Upper lobe of right lung (tissue), 1 donor: ENCODE data around the gene EEF2K. TPM values are rescaled to one million over a fixed set of nuclear protein-coding genes. Genes with fewer than 3 reads are reported as not detected.

Experiments
- ATAC-seq: fragments of 200-7000 bp; cut with Tn5 transposase; one replicate; pipeline ENCODE4 v1.9.1; 2020; ENCODE audit warnings: mild to moderate bottlenecking, moderate library complexity
- DNase-seq: peaks from one replicate; pipeline ENCODE4 v3.0.0-alpha.2; 2020
- H3K27ac ChIP-seq: fragments of 200-600 bp; one replicate; pipeline ENCODE4 v1.8.0; 2022
- H3K27me3 ChIP-seq: fragments of 200-600 bp; one replicate; pipeline ENCODE4 v1.8.0; 2022; ENCODE audit warnings: mild to moderate bottlenecking
- H3K36me3 ChIP-seq: fragments of 200-600 bp; one replicate; pipeline ENCODE4 v1.8.0; 2022
- H3K4me1 ChIP-seq: fragments of 200-600 bp; one replicate; pipeline ENCODE4 v1.8.0; 2022
- H3K4me3 ChIP-seq: fragments of 200-600 bp; one replicate; pipeline ENCODE4 v1.8.0; 2022; ENCODE audit warnings: mild to moderate bottlenecking
- H3K9me3 ChIP-seq: fragments of 200-600 bp; one replicate; pipeline ENCODE4 v1.8.0; 2022
- intact Hi-C: fragments of 100-400 bp; cut with DNase I; formaldehyde crosslinking; loops from one replicate; pipeline ENCODE4 v1.11.0; 2022
- total RNA-seq: library from RNA; stranded (reverse); fragmentation: NEBNext Ultra II Directional; extraction: Animal tissue kit (Norgen Biotek cat#: 25700); gene quantifications from one replicate; pipeline ENCODE4 v1.2.1, GENCODE V29; 2021
- TF ChIP-seq, protein P1 (sequence below): fragments of 200-600 bp; IDR thresholded peaks from one replicate; pipeline ENCODE4 v1.8.0; 2022; ENCODE audit warnings: antibody characterized with exemption
- donor health status: DM: no; HTN: yes; CAD: no; lungs with severe emphysema.

Gene EEF2K
- total RNA-seq, 1 donor from 2014 or later = 34.9 TPM

GRCh38 chr16:22222006-22222405 is 15.9 kb downstream of the EEF2K start:
- no peak overlapping the region for H3K27ac ChIP-seq

GRCh38 chr16:22222998-22223397 is 16.9 kb downstream of the EEF2K start:
- no peaks in the 10 kb centered on the region for H3K27me3 ChIP-seq
- TF ChIP-seq, protein P1, sequence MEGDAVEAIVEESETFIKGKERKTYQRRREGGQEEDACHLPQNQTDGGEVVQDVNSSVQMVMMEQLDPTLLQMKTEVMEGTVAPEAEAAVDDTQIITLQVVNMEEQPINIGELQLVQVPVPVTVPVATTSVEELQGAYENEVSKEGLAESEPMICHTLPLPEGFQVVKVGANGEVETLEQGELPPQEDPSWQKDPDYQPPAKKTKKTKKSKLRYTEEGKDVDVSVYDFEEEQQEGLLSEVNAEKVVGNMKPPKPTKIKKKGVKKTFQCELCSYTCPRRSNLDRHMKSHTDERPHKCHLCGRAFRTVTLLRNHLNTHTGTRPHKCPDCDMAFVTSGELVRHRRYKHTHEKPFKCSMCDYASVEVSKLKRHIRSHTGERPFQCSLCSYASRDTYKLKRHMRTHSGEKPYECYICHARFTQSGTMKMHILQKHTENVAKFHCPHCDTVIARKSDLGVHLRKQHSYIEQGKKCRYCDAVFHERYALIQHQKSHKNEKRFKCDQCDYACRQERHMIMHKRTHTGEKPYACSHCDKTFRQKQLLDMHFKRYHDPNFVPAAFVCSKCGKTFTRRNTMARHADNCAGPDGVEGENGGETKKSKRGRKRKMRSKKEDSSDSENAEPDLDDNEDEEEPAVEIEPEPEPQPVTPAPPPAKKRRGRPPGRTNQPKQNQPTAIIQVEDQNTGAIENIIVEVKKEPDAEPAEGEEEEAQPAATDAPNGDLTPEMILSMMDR = no peak
- H3K27ac ChIP-seq = peak overlapping the region; percentile 69
- H3K36me3 ChIP-seq = peaks cover 14% of the 10 kb centered on the region
- no peak for ATAC-seq
- H3K9me3 ChIP-seq = no peaks in the 10 kb centered on the region
- H3K4me1 ChIP-seq = peaks cover 24% of the 10 kb centered on the region
- no peak for DNase-seq
- intact Hi-C loops = no loop called here
- H3K4me3 ChIP-seq = no peak overlapping the region

More at GRCh38 chr16:22222006-22222405, 15.9 kb downstream of the EEF2K start:
- H3K9me3 ChIP-seq = no peaks in the 10 kb centered on the region
- DNase-seq (no peak), ATAC-seq (no peak)
- no peaks in the 10 kb centered on the region for H3K27me3 ChIP-seq
- H3K36me3 ChIP-seq = peaks cover 6% of the 10 kb centered on the region
- H3K4me3 ChIP-seq = no peak overlapping the region
- intact Hi-C loops = no loop called here
- TF ChIP-seq, protein P1 = no peak
- H3K4me1 ChIP-seq = peaks cover 27% of the 10 kb centered on the region

DNA sequence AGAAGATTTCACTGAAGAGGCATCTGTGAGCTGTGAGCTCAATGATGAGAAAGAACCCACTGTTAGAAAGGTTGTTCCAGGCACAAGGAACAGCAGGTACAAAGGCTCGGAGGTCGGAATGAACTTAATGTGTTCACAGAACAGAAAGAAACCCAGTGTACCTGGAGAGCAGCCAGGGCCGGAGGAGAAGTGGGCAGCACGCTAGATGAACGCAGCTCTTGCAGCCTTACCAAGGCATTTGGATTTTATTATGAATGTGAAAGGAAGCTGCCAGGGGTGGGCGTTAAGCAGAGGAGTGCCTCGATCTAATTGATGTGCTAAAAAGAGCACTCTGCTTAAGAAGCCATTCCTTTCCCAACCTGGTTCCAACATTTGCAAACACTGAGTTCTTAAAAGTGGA is 19.0 kb downstream of the EEF2K start:
- peak; percentile 53 for ATAC-seq
- Histone ChIP-seq H3K27me3 (no peaks in the 10 kb centered on the region), H3K36me3 (peaks cover 35% of the 10 kb centered on the region), H3K4me3 (no peak overlapping the region), H3K4me1 (peaks cover 15% of the 10 kb centered on the region), H3K27ac (peak overlapping the region; percentile 69), H3K9me3 (no peaks in the 10 kb centered on the region)
- no peak for DNase-seq
- intact Hi-C loops = no loop called here
- TF ChIP-seq, protein P1 = no peak

- TF ChIP-seq, protein P1 = no peak
- Histone ChIP-seq H3K9me3 (no peaks in the 10 kb centered on the region), H3K4me3 (no peak overlapping the region), H3K27me3 (no peaks in the 10 kb centered on the region), H3K36me3 (peaks cover 57% of the 10 kb centered on the region), H3K4me1 (no peaks in the 10 kb centered on the region), H3K27ac (no peak overlapping the region)
- no peak for DNase-seq
- intact Hi-C loops = no loop called here
- no peak for ATAC-seq
Measured at GRCh38 chr16:22229889-22230288, 23.8 kb downstream of the EEF2K start.

GRCh38 chr16:22232277-22233036 is 26.4 kb downstream of the EEF2K start:
- ATAC-seq (peak; percentile 75), DNase-seq (peak; percentile 77)
- peaks cover 47% of the 10 kb centered on the region for H3K36me3 ChIP-seq
- no peaks in the 10 kb centered on the region for H3K27me3 ChIP-seq
- H3K9me3 ChIP-seq = no peaks in the 10 kb centered on the region
- intact Hi-C loops = no loop called here
- peaks cover 1% of the 10 kb centered on the region for H3K4me1 ChIP-seq
- TF ChIP-seq, protein P1 = no peak
- H3K27ac ChIP-seq = peak overlapping the region; percentile 11
- no peak overlapping the region for H3K4me3 ChIP-seq
